H9 (cell line): ENCODE results near the gene MR1. TPM values are rescaled to one million over a fixed set of nuclear protein-coding genes. Genes with fewer than 3 reads are reported as not detected.

Source experiments
- DNase-seq: peaks from one replicate; pipeline ENCODE4 v3.0.0-alpha.2; 2017
- H2AFZ ChIP-seq: one replicate; pipeline ENCODE4 v1.6.1; 2013; ENCODE audit warnings: mild to moderate bottlenecking, low read length, control low read depth, moderate library complexity
- H2AK5ac ChIP-seq: 2 replicates; pipeline ENCODE4 v1.6.1; 2013; ENCODE audit warnings: low read length, control low read depth, mixed read lengths; ENCODE audit not compliant: insufficient read length
- H2BK120ac ChIP-seq: one replicate; pipeline ENCODE4 v1.6.1; 2013; ENCODE audit warnings: low read depth, mild to moderate bottlenecking, low read length, control low read depth, inconsistent platforms; ENCODE audit not compliant: poor library complexity, severe bottlenecking
- H2BK12ac ChIP-seq: 2 replicates; pipeline ENCODE4 v1.6.1; 2013; ENCODE audit warnings: low read length, control low read depth, mixed read lengths, low read depth; ENCODE audit not compliant: insufficient read length
- H2BK15ac ChIP-seq: 2 replicates; pipeline ENCODE4 v1.6.1; 2013; ENCODE audit warnings: low read depth, low read length, control low read depth
- H2BK20ac ChIP-seq: one replicate; pipeline ENCODE4 v1.6.1; 2013; ENCODE audit warnings: low read depth, mild to moderate bottlenecking, low read length, control low read depth, inconsistent platforms; ENCODE audit not compliant: poor library complexity, severe bottlenecking
- H2BK5ac ChIP-seq: 2 replicates; pipeline ENCODE4 v1.6.1; 2013; ENCODE audit warnings: low read length, control low read depth, mixed read lengths; ENCODE audit not compliant: insufficient read length
- H3K14ac ChIP-seq: 2 replicates; pipeline ENCODE4 v1.6.1; 2013; ENCODE audit warnings: low read length, control low read depth; ENCODE audit not compliant: insufficient read depth
- H3K18ac ChIP-seq: 2 replicates; pipeline ENCODE4 v1.6.1; 2013; ENCODE audit warnings: low read depth, mild to moderate bottlenecking, mixed read lengths, low read length, control low read depth; ENCODE audit not compliant: insufficient read length
- H3K23ac ChIP-seq: 2 replicates; pipeline ENCODE4 v1.6.1; 2013; ENCODE audit warnings: low read length, control low read depth, mixed read lengths, low read depth; ENCODE audit not compliant: insufficient read length
- H3K23me2 ChIP-seq: 2 replicates; pipeline ENCODE4 v1.6.1; 2013; ENCODE audit warnings: low read depth, mild to moderate bottlenecking, mixed read lengths, low read length, control low read depth; ENCODE audit not compliant: insufficient read length, poor library complexity, severe bottlenecking
- H3K27ac ChIP-seq: 2 replicates; pipeline ENCODE4 v1.5.1; 2013; ENCODE audit warnings: low read length, control low read depth, mixed read lengths, low read depth; ENCODE audit not compliant: insufficient read length
- H3K27me3 ChIP-seq: 2 replicates; pipeline ENCODE4 v1.6.1; 2013; ENCODE audit warnings: low read length, control low read depth, inconsistent platforms; ENCODE audit not compliant: insufficient read depth
- H3K4ac ChIP-seq: 2 replicates; pipeline ENCODE4 v1.6.1; 2013; ENCODE audit warnings: low read depth, mild to moderate bottlenecking, control low read depth, inconsistent platforms, low read length, moderate library complexity
- H3K4me1 ChIP-seq: 2 replicates; pipeline ENCODE4 v1.6.1; 2013; ENCODE audit warnings: low read length, control low read depth, inconsistent platforms; ENCODE audit not compliant: insufficient read depth
- H3K4me2 ChIP-seq: 2 replicates; pipeline ENCODE4 v1.6.1; 2013; ENCODE audit warnings: low read length, control low read depth, mixed read lengths; ENCODE audit not compliant: insufficient read length, insufficient read depth
- H3K56ac ChIP-seq: 2 replicates; pipeline ENCODE4 v1.6.1; 2013; ENCODE audit warnings: low read depth, mild to moderate bottlenecking, mixed read lengths, low read length, control low read depth; ENCODE audit not compliant: insufficient read length
- H3K79me1 ChIP-seq: 2 replicates; pipeline ENCODE4 v1.6.1; 2013; ENCODE audit warnings: low read depth, mild to moderate bottlenecking, moderate library complexity, low read length, control low read depth, inconsistent platforms; ENCODE audit not compliant: insufficient read depth, poor library complexity, severe bottlenecking
- H3K79me2 ChIP-seq: 2 replicates; pipeline ENCODE4 v1.6.1; 2013; ENCODE audit warnings: low read length, control low read depth, inconsistent platforms; ENCODE audit not compliant: insufficient read depth
- H3K9ac ChIP-seq: 2 replicates; pipeline ENCODE4 v1.6.1; 2013; ENCODE audit warnings: low read length, control low read depth, mixed read lengths; ENCODE audit not compliant: insufficient read length; ENCODE audit errors: extremely low read depth
- H3K9me3 ChIP-seq: one replicate; pipeline ENCODE4 v1.6.1; 2013; ENCODE audit warnings: low read depth, low read length, inconsistent platforms; ENCODE audit not compliant: control insufficient read depth
- H3T11ph ChIP-seq: one replicate; pipeline ENCODE4 v1.6.1; 2013; ENCODE audit warnings: mild to moderate bottlenecking, low read length, control low read depth, inconsistent platforms
- H4K20me1 ChIP-seq: one replicate; pipeline ENCODE4 v1.6.1; 2013; ENCODE audit not compliant: control insufficient read depth, insufficient read length, insufficient read depth
- H4K5ac ChIP-seq: 2 replicates; pipeline ENCODE4 v1.6.1; 2013; ENCODE audit warnings: low read depth, mild to moderate bottlenecking, mixed read lengths, low read length, control low read depth; ENCODE audit not compliant: insufficient read length
- H4K8ac ChIP-seq: replicated peaks from 2 replicates; pipeline ENCODE4 v1.6.1; 2013; ENCODE audit warnings: low read length, control low read depth, mixed read lengths, low read depth; ENCODE audit not compliant: insufficient read length
- H4K91ac ChIP-seq: 2 replicates; pipeline ENCODE4 v1.6.1; 2013; ENCODE audit warnings: low read depth, mild to moderate bottlenecking, moderate library complexity, mixed read lengths, low read length, control low read depth; ENCODE audit not compliant: insufficient read length
- H3K27ac Mint-ChIP-seq, 3 experiments: 2 replicates in 2 of 3; 3 replicates in 1 of 3; pipeline ENCODE4 v1.8.0; 2020 to 2021; ENCODE audit warnings: mixed read lengths in 3 of 3, mild to moderate bottlenecking in 1 of 3, moderate library complexity in 1 of 3
- H3K27me3 Mint-ChIP-seq: 2 replicates; pipeline ENCODE4 v1.8.0; 2021; ENCODE audit warnings: low read depth, mild to moderate bottlenecking, moderate library complexity, mixed read lengths
- H3K36me3 Mint-ChIP-seq, 3 experiments: 2 replicates in 2 of 3; 3 replicates in 1 of 3; pipeline ENCODE4 v1.8.0; 2020 to 2021; ENCODE audit warnings: low read depth in 3 of 3, mixed read lengths in 3 of 3; ENCODE audit not compliant: insufficient read depth in 1 of 3
- H3K4me1 Mint-ChIP-seq, 2 experiments: 2 replicates each; pipeline ENCODE4 v1.8.0; 2020; ENCODE audit warnings: mixed read lengths in 2 of 2
- H3K4me3 Mint-ChIP-seq, 2 experiments: 2 replicates in 1 of 2; 3 replicates in 1 of 2; pipeline ENCODE4 v1.8.0; 2020 to 2021; ENCODE audit warnings: mild to moderate bottlenecking in 2 of 2, mixed read lengths in 2 of 2, moderate library complexity in 1 of 2
- H3K9me3 Mint-ChIP-seq, 2 experiments: 2 replicates in 1 of 2; 3 replicates in 1 of 2; pipeline ENCODE4 v1.8.0; 2020; ENCODE audit warnings: mild to moderate bottlenecking in 2 of 2, mixed read lengths in 2 of 2, moderate library complexity in 1 of 2
- CTCF ChIP-seq: fragments of 200-600 bp; sonication (generic); conservative IDR thresholded peaks from 3 replicates; pipeline ENCODE4 v1.8.0; 2021; ENCODE audit warnings: antibody characterized with exemption, mild to moderate bottlenecking
- WGBS: extraction: QIAGEN DNeasy Blood & Tissue Kit; methylation state at CpG from one replicate; pipeline ENCODE4 v1.1.7; 2013; ENCODE audit warnings: missing lambda C conversion rate, low lambda C conversion rate, mixed read lengths; ENCODE audit not compliant: insufficient read length; ENCODE audit errors: extremely low coverage; 5-methylcytosine and 5-hydroxymethylcytosine counted together
- total RNA-seq: library from RNA; stranded (reverse); gene quantifications from 2 replicates; pipeline ENCODE4 v1.2.1, GENCODE V29; 2021

Gene MR1
- total RNA-seq, 1 experiment from 2014 or later, result 0.02 TPM

DNA sequence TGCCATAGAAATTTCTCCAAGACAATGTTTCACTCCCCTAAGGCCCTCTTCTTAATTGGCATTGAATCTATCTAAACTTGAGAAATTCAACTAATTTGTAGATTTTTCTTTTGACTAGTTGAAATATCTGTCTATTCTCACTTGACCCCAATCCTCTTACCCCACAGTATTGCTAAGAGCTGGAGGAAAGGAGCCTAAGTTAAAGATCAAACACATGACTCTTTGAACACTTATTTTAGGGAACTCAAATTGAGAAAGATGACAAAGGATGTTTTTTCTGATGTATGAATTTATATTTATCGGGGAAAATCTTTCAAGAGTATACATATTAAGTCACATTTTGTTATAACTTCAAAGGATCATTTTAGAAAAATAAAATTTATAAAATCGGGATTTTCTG, 3.6 kb downstream of the MR1 start:
- TF ChIP-seq CTCF, result no peak
- H3K4me2 ChIP-seq, result no peak overlapping the region
- no peaks in the 10 kb centered on the region for H3K4me1 ChIP-seq
- no peak overlapping the region for H3K14ac ChIP-seq
- H2BK5ac ChIP-seq, result no peak overlapping the region
- H3K27ac ChIP-seq, result no peak overlapping the region
- no peaks in the 10 kb centered on the region for H3K9me3 Mint-ChIP-seq
- no peaks in the 10 kb centered on the region for H3K23me2 ChIP-seq
- H3T11ph ChIP-seq, result no peak overlapping the region
- H3K18ac ChIP-seq, result no peak overlapping the region
- no peaks in the 10 kb centered on the region for H4K20me1 ChIP-seq
- WGBS, result no CpG with 5 or more reads among the region's 2 CpGs
- no peak overlapping the region for H2BK20ac ChIP-seq
- no peaks in the 10 kb centered on the region for H3K9me3 ChIP-seq
- no peak overlapping the region for H2BK15ac ChIP-seq
- H3K56ac ChIP-seq, result no peak overlapping the region
- no peaks in the 10 kb centered on the region for H3K79me1 ChIP-seq
- H3K4me3 Mint-ChIP-seq, result no peak overlapping the region
- H3K4ac ChIP-seq, result no peak overlapping the region
- H2BK12ac ChIP-seq, result no peak overlapping the region
- H4K91ac ChIP-seq, result no peak overlapping the region
- H2AFZ ChIP-seq, result no peak overlapping the region
- no peak overlapping the region for H4K5ac ChIP-seq
- no peak overlapping the region for H3K27ac Mint-ChIP-seq
- no peaks in the 10 kb centered on the region for H3K36me3 Mint-ChIP-seq
- H3K9ac ChIP-seq, result no peak overlapping the region
- H3K79me2 ChIP-seq, result no peaks in the 10 kb centered on the region
- no peak overlapping the region for H4K8ac ChIP-seq
- H3K4me1 Mint-ChIP-seq, result peaks cover 0 to 2% of the 10 kb centered on the region in 2 experiments; a peak in 2 of 4 replicates
- no peak for DNase-seq
- H2BK120ac ChIP-seq, result no peak overlapping the region
- no peak overlapping the region for H2AK5ac ChIP-seq
- no peaks in the 10 kb centered on the region; the same call in 1 of the 2 replicates for H3K27me3 Mint-ChIP-seq
- H3K27me3 ChIP-seq, result no peaks in the 10 kb centered on the region
- H3K23ac ChIP-seq, result no peak overlapping the region
